A549 (cell line): ENCODE measurements around the gene GBP2. TPM values are rescaled to one million over a fixed set of nuclear protein-coding genes. Genes with fewer than 3 reads are reported as not detected.

Source experiments
- ATAC-seq, 2 experiments: fragments of 200-7000 bp in 1 of 2; fragments of >200 bp in 1 of 2; cut with Nextera tagmentation in 1 of 2; cut with Tn5 transposase in 1 of 2; 3 replicates each; pipeline versions ENCODE4 v1.8.0 to v1.9.1; 2018 to 2020; ENCODE audit warnings: mild to moderate bottlenecking in 1 of 2, moderate library complexity in 1 of 2
- CTCF ChIA-PET: fragments of 300-600 bp; sonication (Branson Sonifier 250); formaldehyde crosslinking; extraction: SDS; loops from one replicate; lab custom pipeline; 2021; ENCODE audit warnings: antibody characterized with exemption, inconsistent platforms; lab: Yijun Ruan, JAX
- POLR2A ChIA-PET: fragments of 350-600 bp; formaldehyde crosslinking; extraction: SDS; loops from one replicate; lab custom pipeline; 2021; ENCODE audit warnings: antibody characterized with exemption, inconsistent platforms; lab: Yijun Ruan, JAX
- DNase-seq, 2 experiments: peaks; one replicate each; pipeline versions ENCODE4 v3.0.0 to v3.0.0-alpha.2; 2011 to 2016; ENCODE audit warnings: low read depth in 1 of 2, low spot score in 1 of 2
- FAIRE-seq: peaks from 2 replicates; lab custom pipeline; 2011; peaks lifted over from hg19 to GRCh38; lab: Jason Lieb, UNC
- H3K27ac ChIP-seq, 2 experiments: fragments of >200 bp; sonication (Bioruptor Twin); formaldehyde crosslinking; 3 replicates each; pipeline ENCODE4 v1.5.1; 2016 to 2017
- H3K4me1 ChIP-seq: fragments of >200 bp; sonication (Bioruptor Twin); formaldehyde crosslinking; 3 replicates; pipeline ENCODE4 v1.6.1; 2016
- H3K4me2 ChIP-seq: fragments of >200 bp; sonication (Bioruptor Twin); formaldehyde crosslinking; 3 replicates; pipeline ENCODE4 v1.6.1; 2016
- H3K4me3 ChIP-seq: fragments of >200 bp; sonication (Bioruptor Twin); formaldehyde crosslinking; 3 replicates; pipeline ENCODE4 v1.5.1; 2016
- H3K9me3 ChIP-seq: fragments of >200 bp; sonication (Bioruptor Twin); formaldehyde crosslinking; 3 replicates; pipeline ENCODE4 v1.6.1; 2016
- ATOH8 ChIP-seq: fragments of 250-450 bp; sonication (Bioruptor Pico); IDR thresholded peaks from 2 replicates; pipeline ENCODE4 v1.5.0; 2020; ENCODE audit warnings: low read depth, mild to moderate bottlenecking, moderate library complexity
- BHLHE40 ChIP-seq: IDR thresholded peaks from 2 replicates; pipeline ENCODE4 v1.6.1; 2012; ENCODE audit warnings: low read depth, low read length, inconsistent platforms
- CBX8 ChIP-seq: fragments of 200-600 bp; sonication (generic); IDR thresholded peaks from 2 replicates; pipeline ENCODE4 v1.6.1; 2016
- CHD4 ChIP-seq: fragments of 200-600 bp; sonication (generic); IDR thresholded peaks from 2 replicates; pipeline ENCODE4 v1.6.1; 2016; ENCODE audit warnings: antibody characterized with exemption, mild to moderate bottlenecking, borderline replicate concordance
- E2F6 ChIP-seq: IDR thresholded peaks from 2 replicates; pipeline ENCODE4 v1.6.1; 2012; ENCODE audit warnings: low read depth, borderline replicate concordance
- ESRRA ChIP-seq: fragments of 150-350 bp; IDR thresholded peaks from 2 replicates; pipeline ENCODE4 v1.6.1; 2014; ENCODE audit warnings: mild to moderate bottlenecking, low read length, borderline replicate concordance
- FOSB ChIP-seq: fragments of 250-450 bp; sonication (Bioruptor Pico); IDR thresholded peaks from 2 replicates; pipeline ENCODE4 v1.5.0; 2020; ENCODE audit warnings: mild to moderate bottlenecking, moderate library complexity
- FOXS1 ChIP-seq: fragments of 250-450 bp; sonication (Bioruptor Pico); IDR thresholded peaks from 2 replicates; pipeline ENCODE4 v1.5.0; 2020; ENCODE audit warnings: mild to moderate bottlenecking, moderate library complexity
- HDAC2 ChIP-seq: fragments of 200-600 bp; sonication (generic); IDR thresholded peaks from 2 replicates; pipeline ENCODE4 v1.6.1; 2016
- HEYL ChIP-seq: fragments of 250-450 bp; sonication (Bioruptor Pico); IDR thresholded peaks from 2 replicates; pipeline ENCODE4 v1.8.0; 2021; ENCODE audit warnings: mild to moderate bottlenecking, moderate library complexity
- HMGXB4 ChIP-seq: fragments of 250-450 bp; sonication (Bioruptor Pico); IDR thresholded peaks from 2 replicates; pipeline ENCODE4 v1.5.0; 2021; ENCODE audit warnings: mild to moderate bottlenecking, moderate library complexity, borderline replicate concordance
- HOXA7 ChIP-seq: fragments of 250-450 bp; sonication (Bioruptor Pico); IDR thresholded peaks from 2 replicates; pipeline ENCODE4 v1.5.0; 2020; ENCODE audit warnings: mild to moderate bottlenecking, moderate library complexity
- HOXB5 ChIP-seq: fragments of 250-450 bp; sonication (Bioruptor Pico); IDR thresholded peaks from 2 replicates; pipeline ENCODE4 v1.5.0; 2020; ENCODE audit warnings: mild to moderate bottlenecking, moderate library complexity
- JUNB ChIP-seq: fragments of >200 bp; sonication (Bioruptor Twin); formaldehyde crosslinking; IDR thresholded peaks from 2 replicates; pipeline ENCODE4 v1.6.1; 2016
- KDM1A ChIP-seq: fragments of 200-600 bp; sonication (generic); IDR thresholded peaks from 2 replicates; pipeline ENCODE4 v1.6.1; 2016; ENCODE audit warnings: low read depth, mild to moderate bottlenecking
- KDM5A ChIP-seq: fragments of 200-600 bp; sonication (generic); IDR thresholded peaks from 2 replicates; pipeline ENCODE4 v1.6.1; 2016; ENCODE audit warnings: antibody characterized with exemption, mild to moderate bottlenecking
- MAFK ChIP-seq: fragments of 450-650 bp; IDR thresholded peaks from 2 replicates; pipeline ENCODE4 v1.6.1; 2014; ENCODE audit not compliant: partially characterized antibody
- MYC ChIP-seq: IDR thresholded peaks from 2 replicates; pipeline ENCODE4 v1.6.1; 2012; ENCODE audit warnings: mild to moderate bottlenecking, inconsistent platforms, low read length, improper control_type of control experiment, borderline replicate concordance
- NR3C1 ChIP-seq: fragments of >200 bp; sonication (Bioruptor Twin); formaldehyde crosslinking; IDR thresholded peaks from 3 replicates; pipeline ENCODE4 v1.6.1; 2017
- RARB ChIP-seq: fragments of 250-450 bp; sonication (Bioruptor Pico); IDR thresholded peaks from 2 replicates; pipeline ENCODE4 v1.8.0; 2021; ENCODE audit warnings: mild to moderate bottlenecking, moderate library complexity
- RNF2 ChIP-seq: fragments of 200-600 bp; sonication (generic); IDR thresholded peaks from 2 replicates; pipeline ENCODE4 v1.6.1; 2016; ENCODE audit warnings: low read depth, mild to moderate bottlenecking, antibody characterized with exemption, moderate library complexity, borderline replicate concordance
- TFCP2L1 ChIP-seq: fragments of 250-450 bp; sonication (Bioruptor Pico); IDR thresholded peaks from 2 replicates; pipeline ENCODE4 v1.5.0; 2021; ENCODE audit warnings: mild to moderate bottlenecking
- TP53 ChIP-seq: fragments of 250-450 bp; sonication (Bioruptor Pico); IDR thresholded peaks from 2 replicates; pipeline ENCODE4 v1.5.0; 2021; ENCODE audit warnings: mild to moderate bottlenecking, moderate library complexity
- ZC3H11A ChIP-seq: fragments of 450-650 bp; IDR thresholded peaks from 2 replicates; pipeline ENCODE4 v1.6.1; 2014; ENCODE audit warnings: antibody characterized with exemption, mild to moderate bottlenecking
- ZNF302 ChIP-seq: fragments of 250-450 bp; sonication (Bioruptor Pico); IDR thresholded peaks from 2 replicates; pipeline ENCODE4 v1.9.0; 2021; ENCODE audit warnings: inconsistent platforms, mild to moderate bottlenecking, moderate library complexity
- ZSCAN20 ChIP-seq: fragments of 250-450 bp; sonication (Bioruptor Pico); IDR thresholded peaks from 2 replicates; pipeline ENCODE4 v1.8.0; 2022; ENCODE audit warnings: mild to moderate bottlenecking, moderate library complexity
- WGBS: methylation state at CpG from one replicate; pipeline ENCODE4 v1.1.6; 2017; ENCODE audit errors: missing lambda C conversion rate; 5-methylcytosine and 5-hydroxymethylcytosine counted together
- polyA plus RNA-seq, 4 experiments: library from polyadenylated mRNA; depleted of rRNA in 3 of 4; stranded (reverse); fragments of >200 nt; fragmentation: RNase III in 1 of 4; extraction: RNeasy Plus Mini Kit Qiagen cat#74134 plus additional on column Dnase treatment in 1 of 4; gene quantifications; 2 replicates in 3 of 4; 3 replicates in 1 of 4; pipeline ENCODE4 v1.2.3, GENCODE V29; 2011 to 2017
- TF ChIP-seq, protein P1 (sequence below): fragments of 450-650 bp; IDR thresholded peaks from 2 replicates; pipeline ENCODE4 v1.6.1; 2014; ENCODE audit warnings: antibody characterized with exemption
- TF ChIP-seq, protein P2 (sequence below): IDR thresholded peaks from 2 replicates; pipeline ENCODE4 v1.6.1; 2012

Gene GBP2
- polyA plus RNA-seq, 2 of the 4 experiments (the other 2 are of a cell fraction), result 1.3 to 1.9 TPM

- ChIA-PET CTCF (no interaction called here), POLR2A (no interaction called here)
- no peak for ATAC-seq
- no peaks in the 10 kb centered on the region for H3K9me3 ChIP-seq
- no peak overlapping the region for H3K4me2 ChIP-seq
- H3K4me1 ChIP-seq, result no peaks in the 10 kb centered on the region
- H3K27ac ChIP-seq, result no peak overlapping the region
- H3K4me3 ChIP-seq, result no peak overlapping the region
- TF ChIP-seq HEYL (CRISPR knock-in tag) (no peak), ATOH8 (CRISPR knock-in tag) (no peak), BHLHE40 (no peak), FOSB (CRISPR knock-in tag) (no peak), TFCP2L1 (CRISPR knock-in tag) (no peak), HMGXB4 (CRISPR knock-in tag) (no peak), JUNB (no peak), ZC3H11A (no peak), CBX8 (no peak), HOXB5 (CRISPR knock-in tag) (no peak), MYC (no peak), CHD4 (no peak), MAFK (no peak), TP53 (CRISPR knock-in tag) (no peak), E2F6 (no peak), KDM1A (no peak), KDM5A (no peak), NR3C1 (no peak)
- TF ChIP-seq, protein P1, sequence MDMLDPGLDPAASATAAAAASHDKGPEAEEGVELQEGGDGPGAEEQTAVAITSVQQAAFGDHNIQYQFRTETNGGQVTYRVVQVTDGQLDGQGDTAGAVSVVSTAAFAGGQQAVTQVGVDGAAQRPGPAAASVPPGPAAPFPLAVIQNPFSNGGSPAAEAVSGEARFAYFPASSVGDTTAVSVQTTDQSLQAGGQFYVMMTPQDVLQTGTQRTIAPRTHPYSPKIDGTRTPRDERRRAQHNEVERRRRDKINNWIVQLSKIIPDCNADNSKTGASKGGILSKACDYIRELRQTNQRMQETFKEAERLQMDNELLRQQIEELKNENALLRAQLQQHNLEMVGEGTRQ, result no peak
- TF ChIP-seq, protein P2, sequence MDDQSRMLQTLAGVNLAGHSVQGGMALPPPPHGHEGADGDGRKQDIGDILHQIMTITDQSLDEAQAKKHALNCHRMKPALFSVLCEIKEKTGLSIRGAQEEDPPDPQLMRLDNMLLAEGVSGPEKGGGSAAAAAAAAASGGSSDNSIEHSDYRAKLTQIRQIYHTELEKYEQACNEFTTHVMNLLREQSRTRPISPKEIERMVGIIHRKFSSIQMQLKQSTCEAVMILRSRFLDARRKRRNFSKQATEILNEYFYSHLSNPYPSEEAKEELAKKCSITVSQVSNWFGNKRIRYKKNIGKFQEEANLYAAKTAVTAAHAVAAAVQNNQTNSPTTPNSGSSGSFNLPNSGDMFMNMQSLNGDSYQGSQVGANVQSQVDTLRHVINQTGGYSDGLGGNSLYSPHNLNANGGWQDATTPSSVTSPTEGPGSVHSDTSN, result no peak
- FAIRE-seq, result no peak
- WGBS, result 50% methylated on average over 5 of the region's 5 CpGs
- DNase-seq, result no peak
Observed at GRCh38 chr1:89165811-89166210, 39.9 kb upstream of the GBP2 start.

- no peak for DNase-seq
- H3K27ac ChIP-seq, result no peak overlapping the region
- TF ChIP-seq RNF2 (no peak), TP53 (CRISPR knock-in tag) (no peak), ZNF302 (CRISPR knock-in tag) (no peak), FOXS1 (CRISPR knock-in tag) (no peak), FOSB (CRISPR knock-in tag) (no peak), ATOH8 (CRISPR knock-in tag) (no peak), HDAC2 (no peak), BHLHE40 (no peak), ZSCAN20 (CRISPR knock-in tag) (no peak), E2F6 (no peak), HOXA7 (CRISPR knock-in tag) (no peak), ESRRA (no peak), RARB (CRISPR knock-in tag) (no peak)
- TF ChIP-seq, all 56 proteins: peak for 0
- 11% methylated on average over 1 of the region's 1 CpG for WGBS
- CTCF ChIA-PET, result no interaction called here
- Histone ChIP-seq H3K4me2 (no peak overlapping the region), H3K4me1 (no peaks in the 10 kb centered on the region), H3K9me3 (no peaks in the 10 kb centered on the region), H3K4me3 (no peak overlapping the region)
- FAIRE-seq (no peak), ATAC-seq (no peak)
- POLR2A ChIA-PET, result no interaction called here
Observed at GRCh38 chr1:89151047-89151446, 25.1 kb upstream of the GBP2 start.
